ENCODE data around the gene MAP3K19. TPM values are rescaled to one million over a fixed set of nuclear protein-coding genes. Genes with fewer than 3 reads are reported as not detected.

The MAP3K19 gene
- total and polyA plus RNA-seq, 2 experiments from 2014 or later, result not detected

GRCh38 chr2:134926231-134926931 is 120.9 kb downstream of the MAP3K19 start (continued):
- TF ChIP-seq ZNF462 (CRISPR knock-in tag; IDR thresholded peaks at IDR 0.05), result no peak
- TF ChIP-seq ZNF331 (CRISPR knock-in tag; IDR thresholded peaks at IDR 0.05; ENCODE audit: low read depth), result no peak
- TF ChIP-seq CREB1 (CRISPR knock-in tag; IDR thresholded peaks at IDR 0.05; ENCODE audit: low read depth), result no peak

GRCh38 chr2:134924912-134925311 is 122.3 kb downstream of the MAP3K19 start:
- H3K27ac ChIP-seq (ENCODE audit: low read depth), result no peak overlapping the region
- no peaks in the 10 kb centered on the region for H3K36me3 ChIP-seq (ENCODE audit: insufficient read depth)
- no peaks in the 10 kb centered on the region for H3K27me3 ChIP-seq (ENCODE audit: insufficient read depth)
- DNase-seq (ENCODE audit: low spot score), result no peak
- H3K9me2 ChIP-seq (ENCODE audit: insufficient read depth), result no peaks in the 10 kb centered on the region
- no peak overlapping the region for H3K4me3 ChIP-seq
- H3K4me1 ChIP-seq (ENCODE audit: insufficient read depth), result peaks cover 44% of the 10 kb centered on the region
- Mint-ChIP-seq H3K27me3 (ENCODE audit: insufficient read depth, low read depth, poor library complexity) (no peaks in the 10 kb centered on the region), H3K4me1 (peaks cover 42% of the 10 kb centered on the region), H3K36me3 (ENCODE audit: low read depth) (peaks cover 11% of the 10 kb centered on the region; the same call in 2 of the 3 replicates), H3K9me3 (no peaks in the 10 kb centered on the region), H3K4me3 (no peak overlapping the region), H3K27ac (no peak overlapping the region)
- peaks cover 73% of the 10 kb centered on the region for H4K20me1 ChIP-seq (replicated peaks; ENCODE audit: insufficient read depth)
- ATAC-seq, result no peak
- H3K79me2 ChIP-seq (replicated peaks; ENCODE audit: insufficient read depth), result peaks cover 100% of the 10 kb centered on the region
- H3F3A ChIP-seq (replicated peaks; ENCODE audit: low read depth), result no peaks in the 10 kb centered on the region
- H3K4me2 ChIP-seq, result no peak overlapping the region
- H2AFZ ChIP-seq, result no peak overlapping the region
- TF ChIP-seq CREB1 (CRISPR knock-in tag; IDR thresholded peaks at IDR 0.05; ENCODE audit: low read depth) (no peak), POLR2AphosphoS5 (IDR thresholded peaks at IDR 0.05; ENCODE audit: low read depth) (no peak), CTCF (conservative IDR thresholded peaks at IDR 0.05; ENCODE audit: low read depth in 2 of 2) (no peak), STAT1 (IDR thresholded peaks at IDR 0.05; ENCODE audit: unreplicated experiment) (no peak), ETS1 (IDR thresholded peaks at IDR 0.05) (no peak), EZH2 (IDR thresholded peaks at IDR 0.05; ENCODE audit: low read depth, unreplicated experiment) (no peak), ZNF114 (CRISPR knock-in tag; IDR thresholded peaks at IDR 0.05) (no peak), EZH2phosphoT487 (IDR thresholded peaks at IDR 0.05; ENCODE audit: unreplicated experiment) (no peak)

Data from GM23338 (cell line).